ENCODE measurements around the gene CBLC.
A peak's percentile ranks its signal among the peaks of the same experiment; 100 is the strongest.
"Not testable (repeated sequence)": the region's sequence is repeated elsewhere in the genome, so short reads cannot be mapped to it uniquely, and the experiment has no call there.

CBLC gene

GRCh38 chr19:44819246-44819832, 41.6 kb downstream of the CBLC start:
- no peak for DNase-seq (ENCODE audit: low read depth in 2 of 2)

- DNase-seq (ENCODE audit: low read depth in 2 of 2): no peak
These were observed 43.2 kb downstream of the CBLC start for GRCh38 chr19:44820648-44821609.

- DNase-seq (ENCODE audit: low read depth in 2 of 2): no peak
These were observed 44.5 kb downstream of the CBLC start for GRCh38 chr19:44822177-44822576.

GRCh38 chr19:44822670-44823372, 45.1 kb downstream of the CBLC start:
- DNase-seq (ENCODE audit: low read depth in 2 of 2): no peak

- no peak for DNase-seq (ENCODE audit: low read depth in 2 of 2)
These were observed 45.6 kb downstream of the CBLC start for GRCh38 chr19:44823373-44823698.

- DNase-seq (ENCODE audit: low read depth in 2 of 2): no peak
These were observed 47.1 kb downstream of the CBLC start for GRCh38 chr19:44824761-44825160.

GRCh38 chr19:44832875-44833274, 55.2 kb downstream of the CBLC start:
- DNase-seq (ENCODE audit: low read depth in 2 of 2): not testable (repeated sequence)

GRCh38 chr19:44834399-44834798, 56.7 kb downstream of the CBLC start:
- DNase-seq (ENCODE audit: low read depth in 2 of 2): not testable (repeated sequence)

- DNase-seq (ENCODE audit: low read depth in 2 of 2): no peak
These were observed 61.6 kb downstream of the CBLC start for GRCh38 chr19:44839276-44839675.

GRCh38 chr19:44840811-44841210, 63.1 kb downstream of the CBLC start:
- DNase-seq (ENCODE audit: low read depth in 2 of 2): no peak

GRCh38 chr19:44841231-44841630, 63.5 kb downstream of the CBLC start:
- DNase-seq (ENCODE audit: low read depth in 2 of 2): no peak

- DNase-seq (ENCODE audit: low read depth in 2 of 2): no peak
These were observed 67.6 kb downstream of the CBLC start for GRCh38 chr19:44845286-44845611.

- peak; percentile 43 to 47 for DNase-seq (ENCODE audit: low read depth in 2 of 2)
These were observed 68.1 kb downstream of the CBLC start, which contains the start of gene NECTIN2 for GRCh38 chr19:44845612-44846454. TSS of gene NECTIN2 (plus strand) at chr19:44846297. CDS start at chr19:44846526, 229 bp downstream.

GRCh38 chr19:44846455-44847143, 68.9 kb downstream of the CBLC start:
- no peak for DNase-seq (ENCODE audit: low read depth in 2 of 2)

GRCh38 chr19:44847144-44848035, 69.7 kb downstream of the CBLC start:
- no peak for DNase-seq (ENCODE audit: low read depth in 2 of 2)

- no peak for DNase-seq (ENCODE audit: low read depth in 2 of 2)
These were observed 70.5 kb downstream of the CBLC start for GRCh38 chr19:44848036-44848811.

- DNase-seq (ENCODE audit: low read depth in 2 of 2): no peak
These were observed 71.2 kb downstream of the CBLC start for GRCh38 chr19:44848812-44849447.
